Ovary (tissue), 3 donors: ENCODE results near the gene ZMYND11.

Experiments
- CTCF ChIP-seq, 3 donors: fragments of 450-650 bp in 2 of 3; fragments of 200-600 bp in 1 of 3; IDR thresholded peaks; one replicate each; pipeline versions ENCODE4 v1.5.1 to v1.8.0; 2016 to 2022; ENCODE audit warnings: antibody characterized with exemption in 3 of 3, mild to moderate bottlenecking in 1 of 3
- EP300 ChIP-seq: sonication (generic); formaldehyde crosslinking; IDR thresholded peaks from one replicate; pipeline ENCODE4 v1.6.1; 2017; ENCODE audit warnings: antibody characterized with exemption
- POLR2A ChIP-seq: fragments of 450-650 bp; IDR thresholded peaks from one replicate; pipeline ENCODE4 v1.6.1; 2017; ENCODE audit warnings: antibody characterized with exemption, mild to moderate bottlenecking, moderate library complexity
- donor health status: DM: no; HTN: no; CAD: no.

- TF ChIP-seq CTCF (IDR thresholded peaks at IDR 0.05) = no peak
- no peak for TF ChIP-seq POLR2A
- no peak for TF ChIP-seq EP300
Observed at GRCh38 chr10:279232-279631, 144.0 kb downstream of the ZMYND11 start.
